A549 treated with CORT108297 at 1 μM for 4 hours (cell line): ENCODE measurements around the gene RAD54L2. TPM values are rescaled to one million over a fixed set of nuclear protein-coding genes. Genes with fewer than 3 reads are reported as not detected.

Experiments
- total RNA-seq: library from RNA; stranded (reverse); fragments of 200-300 nt; extraction: Qiagen RNA extraction; gene quantifications from 5 replicates; pipeline ENCODE4 v1.2.3, GENCODE V29; 2022

Gene RAD54L2, protein sequence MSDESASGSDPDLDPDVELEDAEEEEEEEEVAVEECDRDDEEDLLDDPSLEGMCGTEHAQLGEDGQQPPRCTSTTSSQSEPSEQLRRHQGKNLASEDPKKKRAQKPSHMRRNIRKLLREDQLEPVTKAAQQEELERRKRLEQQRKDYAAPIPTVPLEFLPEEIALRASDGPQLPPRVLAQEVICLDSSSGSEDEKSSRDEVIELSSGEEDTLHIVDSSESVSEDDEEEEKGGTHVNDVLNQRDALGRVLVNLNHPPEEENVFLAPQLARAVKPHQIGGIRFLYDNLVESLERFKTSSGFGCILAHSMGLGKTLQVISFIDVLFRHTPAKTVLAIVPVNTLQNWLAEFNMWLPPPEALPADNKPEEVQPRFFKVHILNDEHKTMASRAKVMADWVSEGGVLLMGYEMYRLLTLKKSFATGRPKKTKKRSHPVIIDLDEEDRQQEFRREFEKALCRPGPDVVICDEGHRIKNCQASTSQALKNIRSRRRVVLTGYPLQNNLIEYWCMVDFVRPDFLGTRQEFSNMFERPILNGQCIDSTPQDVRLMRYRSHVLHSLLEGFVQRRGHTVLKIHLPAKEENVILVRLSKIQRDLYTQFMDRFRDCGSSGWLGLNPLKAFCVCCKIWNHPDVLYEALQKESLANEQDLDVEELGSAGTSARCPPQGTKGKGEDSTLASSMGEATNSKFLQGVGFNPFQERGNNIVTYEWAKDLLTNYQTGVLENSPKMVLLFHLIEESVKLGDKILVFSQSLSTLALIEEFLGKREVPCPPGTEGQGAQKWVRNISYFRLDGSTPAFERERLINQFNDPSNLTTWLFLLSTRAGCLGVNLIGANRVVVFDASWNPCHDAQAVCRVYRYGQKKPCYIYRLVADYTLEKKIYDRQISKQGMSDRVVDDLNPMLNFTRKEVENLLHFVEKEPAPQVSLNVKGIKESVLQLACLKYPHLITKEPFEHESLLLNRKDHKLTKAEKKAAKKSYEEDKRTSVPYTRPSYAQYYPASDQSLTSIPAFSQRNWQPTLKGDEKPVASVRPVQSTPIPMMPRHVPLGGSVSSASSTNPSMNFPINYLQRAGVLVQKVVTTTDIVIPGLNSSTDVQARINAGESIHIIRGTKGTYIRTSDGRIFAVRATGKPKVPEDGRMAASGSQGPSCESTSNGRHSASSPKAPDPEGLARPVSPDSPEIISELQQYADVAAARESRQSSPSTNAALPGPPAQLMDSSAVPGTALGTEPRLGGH (N-terminal part only)
- 3.5 to 4.2 TPM (median 4.1 TPM) in 5 replicates for total RNA-seq

DNA sequence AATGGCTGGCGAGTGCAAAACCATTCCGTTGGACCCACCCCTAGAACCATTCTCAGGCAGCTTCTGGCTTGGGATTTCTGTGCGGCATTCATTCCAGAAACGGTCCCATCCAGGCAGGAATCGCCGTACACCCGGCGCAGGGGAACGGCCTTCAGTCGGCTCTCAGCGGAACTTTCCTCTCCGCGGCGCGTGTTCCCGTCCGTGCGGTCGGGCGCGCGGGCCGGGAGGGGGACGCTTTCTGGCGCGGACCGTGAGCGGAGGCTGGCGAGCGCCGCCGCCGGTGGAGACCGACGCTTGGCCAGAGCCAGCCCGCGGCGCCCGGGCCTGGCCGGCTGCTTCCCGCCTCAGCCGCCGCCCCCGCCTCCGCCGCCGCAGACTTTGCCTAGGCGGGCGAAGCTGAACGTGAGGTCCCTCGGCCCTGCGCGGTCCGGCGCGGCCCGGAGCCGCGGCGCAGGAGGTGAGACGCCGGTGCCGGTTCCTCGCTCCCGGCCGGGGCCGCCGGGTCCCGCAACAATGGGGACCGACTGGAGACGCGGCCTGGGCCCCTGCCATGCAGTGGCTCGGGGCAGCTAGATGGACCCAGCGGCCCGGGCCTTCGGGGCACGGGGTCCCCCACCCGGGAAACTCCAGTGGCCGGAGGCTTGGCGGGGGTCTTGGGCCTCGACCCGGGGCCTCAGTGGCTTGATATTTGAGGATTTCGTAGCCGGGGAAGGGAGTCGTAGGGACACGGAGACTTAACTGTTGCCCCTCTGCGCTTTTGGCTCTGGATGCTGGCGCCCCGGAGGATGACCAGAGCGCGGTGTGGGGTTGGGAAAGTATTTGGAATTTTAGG, at the start of gene RAD54L2:
Gene RAD54L2 (plus strand): TSS at position 261 of the 832 bp plus-strand sequence. CDS start 51,702 bp downstream, outside the sequence.

Other genes with a start within 250 kb of the RAD54L2 start
- 98.5 to 115 TPM (median 110 TPM) in 5 replicates for gene MANF, start 153.4 kb upstream of the RAD54L2 start, total RNA-seq
- gene RBM15B, start 147.4 kb upstream of the RAD54L2 start, total RNA-seq = 16.1 to 21.1 TPM (median 19.2 TPM) in 5 replicates
- gene DCAF1, start 38.7 kb upstream of the RAD54L2 start, total RNA-seq = 12.3 to 13.8 TPM (median 13.0 TPM) in 5 replicates
- gene TEX264, start 132.5 kb downstream of the RAD54L2 start, total RNA-seq = 55.7 to 70.3 TPM (median 69.0 TPM) in 5 replicates
- 0.01 to 0.05 TPM (median 0.03 TPM) in 4 of 5 replicates, not detected in the other for gene GRM2, start 168.3 kb downstream of the RAD54L2 start, total RNA-seq
- not detected in 5 replicates for gene IQCF6, start 240.5 kb downstream of the RAD54L2 start, total RNA-seq